EL (cell line): ENCODE measurements around the gene TAS2R43.
"Not testable (repeated sequence)": the region's sequence is repeated elsewhere in the genome, so short reads cannot be mapped to it uniquely, and the experiment has no call there.

Experiments used
- DNase-seq: peaks from one replicate; pipeline ENCODE4 v3.0.0-alpha.2; 2016

TAS2R43 gene

GRCh38 chr12:11059041-11059440, 33.1 kb downstream of the TAS2R43 start:
- DNase-seq, result no peak

GRCh38 chr12:11055306-11055705, 36.8 kb downstream of the TAS2R43 start:
- no peak for DNase-seq

- not testable (repeated sequence) for DNase-seq
These were observed 42.1 kb downstream of the TAS2R43 start for GRCh38 chr12:11049806-11050531.

- DNase-seq, result not testable (repeated sequence)
These were observed 50.7 kb downstream of the TAS2R43 start for GRCh38 chr12:11041366-11041765.
